GM18502 (cell line): ENCODE results near the gene DNAJC5.
"Not testable (repeated sequence)": the region's sequence is repeated elsewhere in the genome, so short reads cannot be mapped to it uniquely, and the experiment has no call there.

Experiments used
- ATAC-seq: cut with Tn5 transposase; IDR thresholded peaks from one replicate; pipeline ENCODE4 v1.9.1; 2021; ENCODE audit warnings: mild to moderate bottlenecking; ENCODE audit not compliant: unreplicated experiment, poor library complexity

The DNAJC5 gene

DNA sequence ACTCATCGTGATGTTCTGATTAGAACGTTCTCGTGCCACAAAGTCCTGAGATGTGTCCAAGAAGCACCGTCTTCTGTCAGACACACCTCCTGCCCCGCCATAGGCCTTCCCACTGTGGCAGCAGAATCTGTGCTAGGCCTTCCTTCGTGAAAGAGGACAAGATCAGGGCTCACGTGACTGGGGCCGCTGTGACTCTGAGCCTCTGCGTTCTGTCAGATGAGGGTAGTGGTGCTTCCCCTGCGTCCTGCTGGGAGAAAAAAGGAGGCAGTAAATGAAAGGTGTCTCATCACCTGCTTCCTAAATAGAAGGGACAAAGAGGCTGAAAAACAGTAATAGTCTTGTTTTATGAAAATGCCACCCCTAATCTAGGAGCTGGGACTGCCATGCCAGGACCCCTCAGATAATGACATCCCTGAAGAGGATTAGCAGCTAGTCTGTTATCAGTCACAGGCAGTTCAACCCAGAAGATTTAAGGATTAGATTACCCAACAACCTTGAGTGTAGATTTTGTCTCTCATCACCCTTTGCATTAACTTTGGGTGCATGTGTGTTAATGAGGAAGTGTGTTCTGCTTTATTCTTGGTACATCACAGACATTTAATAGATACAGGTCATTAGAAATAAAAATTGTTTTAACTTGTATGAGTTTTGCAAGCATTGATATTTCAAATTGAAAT lies 4.1 kb downstream of the DNAJC5 start:
- no peak for ATAC-seq

DNA sequence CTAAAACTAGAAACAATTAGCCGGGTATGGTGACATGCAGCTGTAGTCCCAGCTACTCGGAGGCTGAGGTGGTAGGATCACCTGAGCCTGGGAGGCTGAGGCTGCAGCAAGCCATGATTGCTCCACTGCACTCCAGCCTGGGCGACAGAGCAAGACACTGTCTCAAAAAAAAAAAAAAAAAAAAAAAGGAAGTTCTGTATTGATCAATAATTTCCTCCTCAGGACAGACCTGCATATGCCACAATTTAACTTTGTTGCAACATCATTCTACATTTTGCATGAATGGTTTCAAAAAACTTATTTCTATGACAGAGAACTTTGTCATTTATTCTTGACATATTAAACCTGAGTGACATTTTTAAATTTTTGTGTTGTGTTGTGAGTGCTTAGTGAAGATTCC lies 5.5 kb downstream of the DNAJC5 start:
- no peak for ATAC-seq

DNA sequence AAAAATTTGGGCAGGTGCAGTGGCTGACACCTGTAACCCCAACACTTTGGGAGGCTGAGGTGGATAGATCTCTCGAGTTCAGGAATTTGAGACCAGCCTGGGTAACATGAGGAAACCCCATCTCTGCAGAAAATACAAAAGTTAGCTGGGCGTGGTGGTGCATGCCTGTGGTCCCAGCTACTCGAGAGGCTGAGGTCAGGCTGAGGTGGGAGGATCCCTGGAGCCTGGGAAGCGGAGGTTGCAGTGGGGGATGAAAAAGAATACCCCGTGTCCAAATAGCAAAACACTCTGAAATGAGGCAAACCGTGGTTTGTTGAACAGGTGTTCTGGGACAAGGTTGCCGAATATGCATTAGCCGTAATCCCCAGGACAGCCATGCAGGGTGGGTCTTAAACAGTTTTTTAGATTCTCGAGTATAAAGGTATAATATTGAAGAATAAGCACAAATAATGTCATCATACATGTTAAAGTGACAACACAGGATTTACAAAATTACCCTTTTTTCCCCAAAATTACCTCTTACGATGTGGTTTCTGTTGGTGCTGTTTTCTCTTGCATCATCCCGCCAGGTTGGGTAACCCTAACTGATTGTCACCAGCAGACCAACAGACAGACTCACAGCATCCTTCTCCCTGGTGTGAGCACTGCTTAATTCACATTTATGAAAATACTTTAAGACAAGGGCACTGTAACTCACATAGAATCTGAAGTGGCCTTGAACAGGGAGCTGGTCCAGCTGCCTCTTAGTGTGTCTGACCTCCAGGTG lies 9.1 kb downstream of the DNAJC5 start:
- no peak for ATAC-seq

DNA sequence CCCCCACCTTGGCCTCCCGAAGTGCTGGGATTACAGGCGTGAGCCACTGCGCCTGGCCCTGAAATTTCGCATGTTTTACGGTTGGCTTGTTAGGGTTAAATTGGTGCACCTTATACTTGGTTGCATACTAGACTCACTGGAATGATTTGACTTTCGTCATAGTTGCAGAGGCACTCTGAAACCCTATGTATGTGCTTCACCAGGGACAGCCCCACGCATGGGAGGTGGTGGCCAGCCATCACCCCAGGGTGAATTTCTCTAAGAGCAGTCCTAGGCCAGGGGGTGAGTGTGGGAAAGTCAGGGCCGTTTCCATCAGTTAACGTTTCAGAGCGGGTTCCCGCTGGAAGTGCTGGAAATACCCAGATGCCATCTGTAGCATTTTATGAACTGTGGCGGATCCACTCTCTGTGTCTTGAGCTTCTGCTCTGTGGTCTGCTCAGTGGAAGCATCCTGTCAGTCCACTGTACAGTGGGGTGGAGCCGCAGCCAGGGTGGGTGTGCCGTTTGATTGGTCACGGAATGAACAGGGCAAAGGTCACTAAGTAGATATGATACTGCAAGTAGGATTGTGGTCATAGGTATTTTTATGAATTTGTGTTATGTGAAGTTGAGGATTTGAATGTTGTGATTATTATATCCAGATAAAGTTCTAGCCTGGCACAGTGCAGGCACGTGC lies 13.2 kb downstream of the DNAJC5 start:
- ATAC-seq = no peak

DNA sequence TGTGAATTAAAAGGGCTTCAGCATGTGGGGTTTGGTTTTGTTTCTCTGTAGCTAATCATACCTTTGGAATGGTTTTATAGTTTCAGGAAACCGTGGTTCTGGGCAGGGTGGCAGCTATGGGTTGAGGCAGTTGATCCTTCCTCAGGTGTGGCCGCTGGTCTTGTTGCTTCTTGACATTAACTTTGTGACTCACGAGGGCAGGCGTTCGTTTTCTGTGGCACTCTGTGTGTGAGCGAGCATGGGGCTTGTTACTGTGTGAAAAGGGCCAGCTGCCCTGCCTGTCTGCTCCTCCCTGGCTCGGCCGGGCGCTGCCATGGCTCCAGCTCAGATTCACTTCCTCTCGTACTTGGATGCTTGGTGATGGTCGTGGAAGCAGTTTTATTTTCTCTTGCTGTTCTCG lies 16.2 kb downstream of the DNAJC5 start:
- no peak for ATAC-seq

DNA sequence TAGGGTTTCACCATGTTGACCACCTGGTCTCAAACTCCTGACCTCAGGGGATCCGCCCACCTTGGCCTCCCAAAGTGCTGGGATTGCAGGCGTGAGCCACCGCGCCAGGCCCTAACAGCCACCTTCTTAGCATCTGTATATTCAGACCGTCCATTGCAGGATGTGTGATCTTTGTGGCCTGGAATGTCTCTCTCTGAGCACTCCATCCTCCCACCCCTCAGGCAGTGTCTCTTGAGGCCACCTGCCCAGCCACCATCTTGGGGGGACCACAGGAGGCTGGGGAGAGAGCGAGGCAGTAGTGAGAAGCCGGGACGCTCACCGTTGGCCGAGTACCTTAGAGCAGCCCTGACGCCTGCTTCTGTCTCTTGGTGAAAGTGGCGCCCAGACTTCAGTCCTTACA lies 18.8 kb downstream of the DNAJC5 start:
- no peak for ATAC-seq

DNA sequence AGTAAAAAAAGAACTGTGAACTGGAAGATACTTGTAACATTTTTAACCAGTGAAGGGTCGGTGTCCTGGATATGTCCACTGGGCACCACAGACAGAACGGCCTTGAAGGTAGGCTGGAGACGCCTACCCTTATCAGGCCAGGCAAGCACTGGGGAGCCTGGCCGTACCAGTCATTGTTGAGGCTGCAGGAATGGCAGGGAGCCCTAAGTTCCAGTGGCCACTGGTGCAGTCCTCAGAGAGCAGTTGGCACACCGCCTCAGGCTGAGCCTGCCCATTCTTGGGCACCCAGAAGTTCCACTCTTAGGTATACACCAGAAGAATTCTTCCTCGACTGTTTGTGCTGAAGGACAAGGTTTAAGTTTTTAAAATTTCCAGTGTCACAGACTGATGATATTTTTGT lies 20.5 kb downstream of the DNAJC5 start:
- no peak for ATAC-seq

DNA sequence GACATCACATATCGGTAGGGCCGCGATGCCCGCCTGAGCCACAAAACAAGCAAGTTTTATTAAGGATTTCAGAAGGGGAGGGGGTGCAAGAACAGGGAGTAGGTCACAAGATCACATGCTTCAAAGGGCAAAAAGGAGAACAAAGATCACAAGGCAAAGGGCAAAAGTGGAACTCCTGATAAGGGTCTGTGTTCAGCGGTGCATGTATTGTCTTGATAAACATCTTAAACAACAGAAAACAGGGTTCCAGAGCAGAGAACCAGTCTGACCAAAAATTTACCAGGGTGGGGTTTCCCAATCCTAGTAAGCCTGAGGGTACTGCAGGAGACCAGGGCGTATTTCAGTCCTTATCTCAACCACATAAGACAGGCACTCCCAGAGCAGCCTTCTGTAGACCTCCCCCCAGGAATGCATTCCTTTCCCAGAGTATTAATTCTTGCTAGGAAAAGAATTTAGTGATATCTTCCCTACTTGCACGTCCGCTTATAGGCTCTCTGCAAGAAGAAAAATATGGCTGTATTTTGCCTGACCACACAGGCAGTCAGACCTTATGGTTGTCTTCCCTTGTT lies 21.5 kb downstream of the DNAJC5 start:
- ATAC-seq = not testable (repeated sequence)

DNA sequence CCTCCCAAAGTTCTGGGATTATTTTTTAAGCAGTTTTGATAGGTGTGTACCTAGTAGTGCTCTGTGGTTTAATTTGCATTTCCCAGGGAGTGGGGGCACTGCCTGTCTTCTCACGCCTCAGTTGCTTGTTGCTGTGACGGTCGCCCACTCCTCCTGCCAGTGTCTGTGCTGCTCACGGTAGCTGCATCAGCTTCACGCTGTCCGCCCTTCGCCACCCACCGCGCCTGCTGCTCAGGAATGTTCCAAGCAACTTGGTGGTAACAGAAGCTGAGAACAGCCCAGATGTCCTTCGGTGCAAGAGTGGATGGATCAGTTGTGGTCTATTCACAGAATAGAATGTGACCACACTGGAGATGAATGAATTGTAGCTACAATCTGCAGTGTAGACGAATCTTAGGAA lies 22.9 kb downstream of the DNAJC5 start:
- no peak for ATAC-seq

DNA sequence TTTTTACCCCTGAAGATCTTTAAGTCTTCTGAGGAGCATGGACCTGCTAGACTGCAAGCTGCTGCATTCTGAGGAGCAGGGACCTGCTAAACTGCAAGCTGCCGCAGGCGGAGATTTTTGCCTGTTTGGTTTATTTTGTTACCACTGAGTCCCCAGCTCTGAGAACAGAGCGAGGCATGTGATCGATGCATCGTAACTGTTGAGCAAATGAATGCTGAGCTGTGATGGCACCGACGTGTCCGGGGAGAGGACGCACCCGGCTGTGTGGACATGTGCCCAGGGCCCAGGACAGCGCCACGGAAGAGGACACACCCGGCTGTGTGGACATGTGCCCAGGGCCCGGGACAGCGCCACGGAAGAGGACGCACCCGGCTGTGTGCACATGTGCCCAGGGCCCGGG lies 24.2 kb downstream of the DNAJC5 start:
- ATAC-seq = no peak

DNA sequence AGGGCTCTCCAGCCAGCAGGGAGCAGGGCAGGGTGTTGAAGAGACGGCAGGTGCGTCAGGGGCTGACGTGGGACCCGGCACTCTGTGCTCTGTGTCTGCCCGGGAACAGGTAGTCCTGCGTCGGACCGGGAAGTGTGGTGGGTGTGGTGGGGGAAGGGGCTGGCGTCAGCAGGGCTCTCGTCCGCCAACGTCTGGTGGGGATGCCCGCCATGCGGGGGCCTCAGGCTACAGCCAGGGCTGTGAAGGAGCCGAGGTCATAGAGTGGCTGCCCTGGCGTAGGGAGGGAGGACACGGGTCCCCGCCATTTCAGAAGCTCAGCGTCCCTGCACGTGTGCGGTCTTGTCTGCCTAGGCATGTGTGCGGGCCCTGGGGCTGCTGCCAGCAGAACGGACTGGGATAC lies 25.3 kb downstream of the DNAJC5 start:
- no peak for ATAC-seq

DNA sequence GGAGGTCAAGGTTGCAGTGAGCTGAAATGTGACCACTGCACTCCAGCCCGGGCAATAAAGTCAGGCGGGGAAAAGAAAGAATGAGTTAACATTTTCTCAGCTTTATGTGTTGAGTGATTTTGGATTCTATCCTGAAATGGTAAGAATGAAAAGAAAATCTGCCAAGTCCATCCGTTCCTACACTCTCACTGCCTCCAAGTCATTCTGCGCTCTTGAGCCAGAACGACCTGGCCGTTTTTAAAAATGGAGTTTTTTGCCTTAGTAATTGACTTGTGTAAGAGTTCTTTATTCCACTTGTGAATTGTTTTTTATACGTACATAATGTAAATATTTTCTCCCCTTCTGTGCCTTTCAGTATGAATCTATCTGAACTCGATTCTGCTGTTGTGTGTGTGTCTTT lies 28.7 kb downstream of the DNAJC5 start:
- ATAC-seq = no peak

DNA sequence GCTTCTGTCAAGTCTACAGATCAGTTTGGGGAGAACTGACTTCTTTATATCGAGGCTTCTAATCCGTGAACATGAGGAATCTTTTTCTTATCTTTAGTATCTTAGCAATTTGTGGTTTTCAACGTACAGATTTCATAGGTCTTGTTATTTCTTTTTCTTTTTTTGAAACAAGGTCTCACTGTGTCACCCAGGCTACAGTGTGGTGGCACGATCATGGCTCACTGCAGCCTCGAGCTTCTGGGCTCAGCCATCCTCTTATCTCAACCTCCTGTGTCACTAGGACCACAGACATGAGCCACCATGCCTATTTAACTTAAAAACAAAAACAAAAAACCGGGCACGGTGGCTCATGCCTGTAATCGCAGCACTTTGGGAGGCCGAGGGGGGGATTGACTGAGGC lies 29.3 kb downstream of the DNAJC5 start:
- no peak for ATAC-seq

DNA sequence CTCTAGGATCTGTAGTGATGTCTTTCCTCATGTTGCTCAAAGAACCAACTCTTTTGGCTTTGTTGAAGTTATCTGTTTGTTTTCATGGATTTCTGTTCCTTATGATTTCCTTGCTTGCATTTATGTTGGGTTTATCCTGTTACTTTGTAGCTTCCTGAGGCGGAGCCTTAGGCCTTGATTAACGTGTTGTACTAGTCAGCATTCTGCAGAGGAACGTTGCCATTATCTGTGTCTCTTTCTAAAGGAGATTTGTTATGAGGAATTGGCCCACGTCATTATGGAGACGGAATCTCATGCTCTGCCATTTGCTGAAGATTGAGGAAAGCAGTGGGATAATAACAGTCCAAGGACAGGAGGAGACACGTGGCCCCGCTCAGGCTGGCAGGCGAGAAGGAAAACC lies 31.4 kb downstream of the DNAJC5 start:
- no peak for ATAC-seq

DNA sequence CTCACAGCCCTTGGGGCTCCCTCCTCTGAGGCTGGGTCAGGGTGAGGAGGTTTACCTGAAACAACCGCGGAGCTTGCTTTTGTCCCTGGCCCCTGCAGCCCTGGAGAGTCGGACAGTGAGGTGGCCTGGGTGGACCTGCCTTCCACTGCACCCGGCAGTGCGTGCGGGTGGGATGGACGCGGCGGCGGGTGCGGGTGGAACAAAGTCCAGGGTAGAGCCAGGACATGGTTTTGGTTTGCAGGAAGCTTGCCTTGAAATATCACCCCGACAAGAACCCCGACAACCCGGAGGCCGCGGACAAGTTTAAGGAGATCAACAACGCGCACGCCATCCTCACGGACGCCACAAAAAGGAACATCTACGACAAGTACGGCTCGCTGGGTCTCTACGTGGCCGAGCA lies 34.1 kb downstream of the DNAJC5 start:
- ATAC-seq = no peak

DNA sequence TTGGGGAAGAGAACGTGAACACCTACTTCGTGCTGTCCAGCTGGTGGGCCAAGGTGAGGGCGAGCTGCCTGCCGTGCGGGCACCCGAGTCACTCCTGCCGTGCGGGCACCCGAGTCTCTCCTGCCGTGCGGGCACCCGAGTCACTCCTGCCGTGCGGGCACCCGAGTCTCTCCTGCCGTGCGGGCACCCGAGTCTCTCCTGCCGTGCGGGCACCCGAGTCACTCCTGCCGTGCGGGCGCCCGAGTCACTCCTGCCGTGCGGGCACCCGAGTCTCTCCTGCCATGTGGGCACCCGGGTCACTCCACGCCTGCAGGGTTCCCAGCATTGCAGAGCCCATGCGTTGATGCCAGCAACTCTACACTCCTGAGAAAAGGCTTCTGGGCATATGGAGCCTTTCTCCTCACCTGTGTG lies 34.6 kb downstream of the DNAJC5 start:
- ATAC-seq = not testable (repeated sequence)

DNA sequence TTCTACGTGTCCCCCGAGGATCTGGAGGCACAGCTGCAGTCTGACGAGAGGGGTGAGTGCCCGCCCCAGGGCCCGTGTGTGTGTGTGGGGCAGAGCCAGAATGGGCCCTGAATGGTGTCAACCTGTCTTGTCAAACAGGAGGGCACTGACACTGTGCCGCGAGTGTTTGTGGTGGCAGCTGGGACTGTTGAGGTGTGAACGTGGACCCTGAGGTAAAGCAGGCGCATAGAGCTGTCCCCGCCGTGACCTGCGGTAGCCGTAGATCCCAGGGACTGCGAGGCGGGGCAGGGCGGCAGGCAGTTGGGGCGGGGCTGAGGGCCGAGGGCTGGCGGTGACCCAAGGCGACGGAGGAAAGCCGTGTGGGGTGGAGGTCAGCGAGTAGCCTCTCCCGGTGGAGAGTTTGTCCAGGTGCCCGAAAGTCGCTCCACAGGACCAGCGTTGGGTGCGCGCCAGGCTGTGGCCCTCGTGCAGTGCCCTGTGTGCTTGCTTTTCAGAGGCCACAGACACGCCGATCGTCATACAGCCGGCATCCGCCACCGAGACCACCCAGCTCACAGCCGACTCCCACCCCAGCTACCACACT lies 36.1 kb downstream of the DNAJC5 start:
- no peak for ATAC-seq

DNA sequence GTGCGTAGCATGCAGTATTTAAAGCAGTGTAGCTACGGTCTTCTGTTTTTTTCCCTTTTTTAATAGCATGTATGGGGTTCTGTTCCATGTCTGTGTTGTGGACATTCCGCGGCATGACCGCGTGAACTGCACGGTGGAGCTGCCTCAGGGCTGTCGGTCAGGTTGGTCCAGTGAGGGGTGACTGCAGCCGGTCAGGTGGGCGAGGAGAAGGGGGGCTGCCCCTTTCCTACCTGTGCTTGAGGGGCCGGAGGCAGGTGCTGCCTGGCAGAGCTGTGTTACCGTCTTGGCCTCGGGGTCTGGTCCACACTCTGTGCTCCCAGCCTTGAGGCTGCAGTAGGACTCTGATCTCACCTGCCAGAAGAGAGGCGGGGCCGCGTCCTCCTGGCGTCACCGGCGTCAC lies 36.8 kb downstream of the DNAJC5 start:
- no peak for ATAC-seq

DNA sequence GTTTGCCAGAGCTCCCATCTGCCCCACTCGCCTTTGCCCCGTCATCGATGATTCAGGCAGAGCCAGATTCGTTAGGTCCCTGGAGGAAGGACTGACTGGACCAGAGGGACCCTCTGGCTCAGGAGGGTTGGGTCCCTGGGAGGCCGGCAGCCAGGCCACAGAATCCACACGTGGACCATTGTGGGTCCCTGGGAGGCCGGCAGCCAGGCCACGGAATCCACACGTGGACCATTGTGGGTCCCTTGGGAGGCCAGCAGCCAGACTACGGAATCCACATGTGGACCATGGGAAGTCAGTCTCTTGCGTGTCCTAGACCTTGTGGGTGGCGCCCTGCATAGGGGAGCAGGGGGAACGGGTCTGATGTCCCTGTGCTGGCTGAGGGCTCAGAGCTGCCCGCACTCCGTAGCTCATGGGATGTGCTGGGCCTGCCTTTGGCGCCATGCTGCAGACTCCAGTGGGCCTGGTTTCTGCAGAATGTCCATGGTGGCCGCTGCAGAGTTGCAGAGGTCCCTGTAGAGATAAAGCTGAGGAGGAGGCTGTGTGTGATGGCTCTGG lies 37.8 kb downstream of the DNAJC5 start:
- ATAC-seq = no peak

DNA sequence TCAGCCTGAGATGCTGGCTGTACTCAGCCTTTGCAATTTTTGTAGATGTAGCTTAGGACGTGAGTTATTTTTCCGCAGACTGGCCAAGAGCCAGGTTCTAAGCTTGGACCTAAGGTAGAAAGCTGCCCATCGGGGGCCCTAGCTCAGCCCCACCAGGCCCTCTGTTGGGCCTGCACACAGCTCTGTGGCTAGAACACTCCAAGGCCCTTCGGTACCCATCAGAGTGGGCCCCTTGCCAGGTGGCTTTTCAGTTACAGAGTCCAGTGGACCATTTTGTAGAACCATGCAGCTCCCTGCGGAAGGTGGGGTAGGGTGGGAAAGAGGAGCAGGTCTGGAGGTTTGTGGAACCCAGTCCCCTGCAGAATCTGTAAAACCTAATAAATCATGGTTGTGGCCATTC lies 38.7 kb downstream of the DNAJC5 start:
- no peak for ATAC-seq
